Epithelial cell of esophagus (primary cell): ENCODE measurements around the gene GFM2.

Source experiments
- DNase-seq: peaks from one replicate; pipeline ENCODE4 v3.0.0; 2010; ENCODE audit warnings: low read depth
- H3K4me3 ChIP-seq: 2 replicates; pipeline ENCODE4 v1.5.1; 2011; ENCODE audit warnings: mild to moderate bottlenecking, low read length, control low read depth
- CTCF ChIP-seq: IDR thresholded peaks from 2 replicates; pipeline ENCODE4 v1.5.1; 2011; ENCODE audit warnings: low read depth, mild to moderate bottlenecking, low read length, control low read depth, inconsistent platforms; ENCODE audit not compliant: insufficient read depth; ENCODE audit errors: missing control alignments

The GFM2 gene

GRCh38 chr5:74787424-74787823 is 20.5 kb upstream of the GFM2 start:
- no peak for TF ChIP-seq CTCF
- H3K4me3 ChIP-seq = no peak overlapping the region
- no peak for DNase-seq

- H3K4me3 ChIP-seq = no peak overlapping the region
- no peak for DNase-seq
- no peak for TF ChIP-seq CTCF
Observed at GRCh38 chr5:74786851-74787250, 19.9 kb upstream of the GFM2 start.

- no peak overlapping the region for H3K4me3 ChIP-seq
- TF ChIP-seq CTCF = no peak
- no peak for DNase-seq
Observed at GRCh38 chr5:74778609-74779008, 11.7 kb upstream of the GFM2 start.

- H3K4me3 ChIP-seq = no peak overlapping the region
- TF ChIP-seq CTCF = no peak
Observed at GRCh38 chr5:74772359-74772758, 5.4 kb upstream of the GFM2 start.

GRCh38 chr5:74767579-74767913 is 629 bp upstream of the GFM2 start:
- TF ChIP-seq CTCF = no peak
- peak; percentile 57 for DNase-seq
- H3K4me3 ChIP-seq = peak overlapping the region; percentile 94

More at GRCh38 chr5:74772359-74772758, 5.4 kb upstream of the GFM2 start:
- DNase-seq = peak; percentile 67

GRCh38 chr5:74766418-74766848 is 484 bp downstream of the GFM2 start:
- DNase-seq = peak; percentile 77
- H3K4me3 ChIP-seq = peak overlapping the region; percentile 94

GRCh38 chr5:74765929-74766328 is 988 bp downstream of the GFM2 start:
- DNase-seq = no peak
- peak overlapping the region; percentile 94 for H3K4me3 ChIP-seq

More at GRCh38 chr5:74766418-74766848, 484 bp downstream of the GFM2 start:
- peak; percentile 56 for TF ChIP-seq CTCF

More at GRCh38 chr5:74765929-74766328, 988 bp downstream of the GFM2 start:
- TF ChIP-seq CTCF = no peak
